HepG2 (cell line): Measurements from ENCODE around the gene LTBR. TPM values are rescaled to one million over a fixed set of nuclear protein-coding genes. Genes with fewer than 3 reads are reported as not detected.

Experiments used
- ATAC-seq: fragments of 200-7000 bp; cut with Tn5 transposase; 3 replicates; pipeline ENCODE4 v1.9.1; 2020; ENCODE audit warnings: mild to moderate bottlenecking, moderate library complexity
- BruUV-seq: library from RNA; stranded (reverse); fragments of 400-500 nt; replicated peaks from 2 replicates; lab custom pipeline; 2021; lab: Mats Ljungman, UMichigan
- CTCF ChIA-PET: fragments of 300-600 bp; formaldehyde crosslinking; extraction: SDS; loops from one replicate; lab custom pipeline; 2021; ENCODE audit warnings: low total read pairs, inconsistent platforms, low intra/inter-chr PET ratio; lab: Yijun Ruan, JAX
- POLR2A ChIA-PET: fragments of 350-600 bp; sonication (Branson Sonifier 250); formaldehyde crosslinking; loops from one replicate; lab custom pipeline; 2020; ENCODE audit warnings: antibody characterized with exemption, inconsistent platforms; lab: Yijun Ruan, JAX
- DNase-seq: peaks from one replicate; pipeline ENCODE4 v3.0.0-alpha.2; 2015; ENCODE audit warnings: low spot score
- FAIRE-seq: peaks from 3 replicates; lab custom pipeline; 2011; peaks lifted over from hg19 to GRCh38; lab: Jason Lieb, UNC
- H2AFZ ChIP-seq: one replicate; pipeline ENCODE4 v1.6.1; 2011; ENCODE audit warnings: low read length, inconsistent platforms
- H3K27ac ChIP-seq: fragments of 300-600 bp; 3 replicates; pipeline ENCODE4 v1.8.0; 2011; ENCODE audit warnings: mixed run types, mild to moderate bottlenecking, mixed read lengths, low read length, inconsistent platforms; ENCODE audit not compliant: insufficient read depth; ENCODE audit errors: extremely low read length
- H3K27me3 ChIP-seq, 2 experiments: fragments of 200-600 bp in 1 of 2; 2 replicates in 1 of 2; 3 replicates in 1 of 2; pipeline versions ENCODE4 v1.6.0 to v1.8.0; 2011; ENCODE audit warnings: low read length in 2 of 2, mild to moderate bottlenecking in 2 of 2, moderate library complexity in 2 of 2, inconsistent platforms in 1 of 2; ENCODE audit not compliant: insufficient read depth in 2 of 2, control insufficient read depth in 1 of 2
- H3K36me3 ChIP-seq, 2 experiments: fragments of 200-600 bp in 1 of 2; replicated peaks in 1 of 2; 2 replicates in 1 of 2; 3 replicates in 1 of 2; pipeline versions ENCODE4 v1.5.1 to v1.8.0; 2011; ENCODE audit warnings: low read length in 2 of 2, inconsistent platforms in 1 of 2; ENCODE audit not compliant: insufficient read depth in 2 of 2, control insufficient read depth in 1 of 2
- H3K4me1 ChIP-seq: 2 replicates; pipeline ENCODE4 v1.5.1; 2012; ENCODE audit warnings: low read length, inconsistent platforms; ENCODE audit not compliant: insufficient read depth
- H3K4me2 ChIP-seq: 2 replicates; pipeline ENCODE4 v1.6.0; 2011; ENCODE audit warnings: low read depth, low read length, inconsistent platforms
- H3K4me3 ChIP-seq, 3 experiments: fragments of 200-600 bp in 1 of 3; sonication (generic), shearing (Covaris generic) in 1 of 3; replicated peaks in 1 of 3; 2 replicates each; pipeline ENCODE4 v1.5.1; 2011 to 2016; ENCODE audit warnings: low read length in 3 of 3, inconsistent platforms in 2 of 3, low read depth in 2 of 3, mild to moderate bottlenecking in 2 of 3, control low read depth in 1 of 3, mixed read lengths in 1 of 3; ENCODE audit not compliant: insufficient read depth in 1 of 3
- H3K79me2 ChIP-seq: one replicate; pipeline ENCODE4 v1.6.1; 2011; ENCODE audit warnings: low read length, inconsistent platforms; ENCODE audit not compliant: insufficient read depth
- H3K9ac ChIP-seq: 2 replicates; pipeline ENCODE4 v1.6.0; 2011; ENCODE audit warnings: mild to moderate bottlenecking, low read depth, low read length, inconsistent platforms; ENCODE audit not compliant: insufficient read depth
- H3K9me3 ChIP-seq: 2 replicates; pipeline ENCODE4 v1.5.1; 2012; ENCODE audit warnings: mild to moderate bottlenecking, low read length
- H4K20me1 ChIP-seq: 2 replicates; pipeline ENCODE4 v1.6.0; 2011; ENCODE audit warnings: inconsistent platforms, mild to moderate bottlenecking, low read length, moderate library complexity; ENCODE audit not compliant: insufficient read depth
- ARNT ChIP-seq: fragments of 450-650 bp; IDR thresholded peaks from 2 replicates; pipeline ENCODE4 v1.6.1; 2017
- ATF6 ChIP-seq: sonication (generic); formaldehyde crosslinking; conservative IDR thresholded peaks from 2 replicates; pipeline ENCODE4 v1.4.0; 2020; ENCODE audit warnings: missing genetic modification reagents
- BCL6 ChIP-seq: IDR thresholded peaks from 2 replicates; pipeline ENCODE4 v1.6.1; 2016; ENCODE audit warnings: missing genetic modification reagents, missing compliant biosample characterization
- MXD4 ChIP-seq: IDR thresholded peaks from 2 replicates; pipeline ENCODE4 v1.6.1; 2016; ENCODE audit warnings: mild to moderate bottlenecking, missing biosample characterization, missing genetic modification reagents
- NFE2L2 ChIP-seq: fragments of 150-350 bp; IDR thresholded peaks from 2 replicates; pipeline ENCODE4 v1.6.1; 2014; ENCODE audit warnings: low read length
- RNF219 ChIP-seq: sonication (generic); formaldehyde crosslinking; IDR thresholded peaks from 2 replicates; pipeline ENCODE4 v1.5.0; 2020; ENCODE audit warnings: mild to moderate bottlenecking, missing genetic modification reagents
- SMAD1 ChIP-seq: sonication (generic); formaldehyde crosslinking; IDR thresholded peaks from 2 replicates; pipeline ENCODE4 v1.4.0; 2020; ENCODE audit warnings: missing genetic modification reagents, low read depth, mild to moderate bottlenecking, borderline replicate concordance
- ZBTB46 ChIP-seq: sonication (generic); formaldehyde crosslinking; IDR thresholded peaks from 2 replicates; pipeline ENCODE4 v1.4.0; 2020; ENCODE audit warnings: mild to moderate bottlenecking, missing genetic modification reagents, borderline replicate concordance
- ZNF274 ChIP-seq: sonication (generic); formaldehyde crosslinking; IDR thresholded peaks from 2 replicates; pipeline ENCODE4 v1.5.1; 2020; ENCODE audit warnings: mild to moderate bottlenecking, missing genetic modification reagents
- ZNF30 ChIP-seq: sonication (generic); formaldehyde crosslinking; IDR thresholded peaks from 2 replicates; pipeline ENCODE4 v1.5.0; 2020; ENCODE audit warnings: mild to moderate bottlenecking, missing genetic modification reagents
- ZNF331 ChIP-seq: sonication (generic); formaldehyde crosslinking; IDR thresholded peaks from 2 replicates; pipeline ENCODE4 v1.4.0; 2020; ENCODE audit warnings: missing genetic modification reagents
- ZNF350 ChIP-seq: sonication (generic); formaldehyde crosslinking; IDR thresholded peaks from 2 replicates; pipeline ENCODE4 v1.4.0; 2020; ENCODE audit warnings: mild to moderate bottlenecking, low read depth, missing genetic modification reagents, borderline replicate concordance
- ZNF512B ChIP-seq: sonication (generic); formaldehyde crosslinking; IDR thresholded peaks from 2 replicates; pipeline ENCODE4 v1.5.1; 2020; ENCODE audit warnings: missing genetic modification reagents, mild to moderate bottlenecking, borderline replicate concordance
- WGBS: methylation state at CpG from one replicate; pipeline ENCODE4 v1.1.6; 2017; ENCODE audit warnings: low lambda C conversion rate; 5-methylcytosine and 5-hydroxymethylcytosine counted together
- in situ Hi-C: cut with HindIII; loops from 2 replicates; pipeline ENCODE4 v1.10.0; 2017; ENCODE audit warnings: low pct_unique_long_range_greater_than_20kb; ENCODE audit not compliant: extremely low pct_ligation_motif_present
- intact Hi-C: fragments of 100-400 bp; cut with micrococcal nuclease; formaldehyde crosslinking; loops from one replicate; pipeline ENCODE4 v1.10.0; 2022; ENCODE audit not compliant: unreplicated experiment
- polyA plus RNA-seq, 8 experiments: library from polyadenylated mRNA; depleted of rRNA in 3 of 8; stranded (reverse) in 7 of 8; unstranded in 1 of 8; fragments of >200 nt; fragmentation: Illumina TruSeq in 4 of 8; extraction: Trizol in 4 of 8; gene quantifications; 2 replicates each; pipeline versions ENCODE4 v1.2.1 to v1.2.3, GENCODE V29; 2011 to 2016; ENCODE audit warnings: low read depth in 4 of 8, missing spikeins in 1 of 8, mixed read lengths in 1 of 8; ENCODE audit not compliant: insufficient read depth in 1 of 8
- total RNA-seq, 5 experiments: library from RNA; depleted of rRNA; stranded (reverse); fragments of >200 nt; fragmentation: Illumina TruSeq; extraction: Trizol; gene quantifications; 2 replicates each; pipeline ENCODE4 v1.2.3, GENCODE V29; 2016; ENCODE audit warnings: low read depth in 1 of 5

LTBR gene
- total and polyA plus RNA-seq, 2 of the 13 experiments (the other 11 are each of a cell fraction or from before 2014, with no cell fraction given), result 31.4 to 34.8 TPM

- POLR2A ChIA-PET, result no interaction called here
- CTCF ChIA-PET, result no interaction called here
Observed at GRCh38 chr12:6399884-6400644, 16.1 kb downstream of the LTBR start.

More at GRCh38 chr12:6399884-6400644, 16.1 kb downstream of the LTBR start:
- no peak for DNase-seq
- 80% methylated on average over 7 of the region's 7 CpGs for WGBS
- Histone ChIP-seq H3K79me2 (no peaks in the 10 kb centered on the region), H3K4me1 (no peaks in the 10 kb centered on the region)
- ATAC-seq, result no peak
- intact Hi-C loops, result no loop called here
- TF ChIP-seq ZBTB46 (CRISPR knock-in tag) (no peak), ZNF350 (no peak), ZNF512B (CRISPR knock-in tag) (no peak), BCL6 (CRISPR knock-in tag) (no peak), ARNT (no peak), ATF6 (CRISPR knock-in tag) (no peak), RNF219 (no peak), NFE2L2 (no peak), SMAD1 (no peak), ZNF331 (CRISPR knock-in tag) (no peak), ZNF274 (CRISPR knock-in tag) (no peak), MXD4 (no peak), ZNF30 (CRISPR knock-in tag) (no peak)
- TF ChIP-seq, all 625 proteins: peak for 0
- no TSS peak for BruUV-seq
- no peak overlapping the region for H3K27ac ChIP-seq
- H3K27me3 ChIP-seq, result no peaks in the 10 kb centered on the region
- H3K36me3 ChIP-seq, result no peaks in the 10 kb centered on the region
- no peak overlapping the region for H3K4me2 ChIP-seq
- H4K20me1 ChIP-seq, result no peaks in the 10 kb centered on the region
- FAIRE-seq, result no peak
- H3K4me3 ChIP-seq, result no peak overlapping the region
- H3K9ac ChIP-seq, result no peak overlapping the region
- no peaks in the 10 kb centered on the region for H3K9me3 ChIP-seq
- in situ Hi-C loops, result no loop called here
- H2AFZ ChIP-seq, result no peak overlapping the region
